Activated naive CD8-positive, alpha-beta T cell treated with anti-CD3 and anti-CD28 coated beads, Interleukin-2, amount 50 U/mL, for 16 hours (primary cell): ENCODE results near the gene PLXNA4.

Experiments used
- DNase-seq: peaks from one replicate; pipeline ENCODE4 v3.0.0-alpha.2; 2020; ENCODE audit warnings: low read depth, low spot score

The PLXNA4 gene

DNA sequence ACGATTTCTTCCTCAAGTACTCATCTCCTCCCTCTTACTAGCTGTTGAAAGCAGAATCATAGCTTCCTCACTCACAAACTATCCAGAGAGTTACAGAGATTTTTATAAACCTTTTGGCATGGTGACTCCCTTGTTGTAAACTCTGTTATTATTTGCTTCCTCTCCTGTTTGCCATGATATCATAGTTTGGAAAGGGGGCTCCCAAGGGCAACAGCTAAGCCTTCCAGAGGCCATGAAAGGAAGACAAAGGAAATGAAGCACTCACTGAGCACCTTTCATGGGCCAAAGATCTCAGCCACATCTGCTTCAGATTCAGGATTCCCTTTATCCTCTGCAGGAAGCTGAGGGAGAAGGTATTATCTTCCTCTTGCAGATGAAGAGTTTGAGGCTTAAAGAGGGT lies 484.6 kb downstream of the PLXNA4 start:
- DNase-seq: no peak

DNA sequence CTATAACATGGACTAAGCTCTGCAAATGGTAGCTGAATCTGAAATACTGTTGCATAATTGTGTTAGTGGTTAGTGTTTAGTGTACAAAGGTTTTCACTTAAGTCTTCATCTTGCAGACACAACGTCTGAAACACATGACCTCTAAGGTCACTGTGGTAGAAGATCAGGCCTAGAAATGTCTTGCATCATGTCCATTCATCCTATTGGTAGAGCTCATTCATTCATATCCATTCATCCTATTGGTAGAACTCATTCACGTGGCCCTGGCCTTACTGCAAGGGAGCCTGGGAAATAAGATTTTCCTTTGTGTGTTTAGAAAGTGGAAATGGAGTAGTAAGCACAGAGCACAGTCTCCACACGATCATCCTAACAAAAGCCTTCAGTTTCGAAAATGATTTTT lies 485.8 kb downstream of the PLXNA4 start:
- no peak for DNase-seq

DNA sequence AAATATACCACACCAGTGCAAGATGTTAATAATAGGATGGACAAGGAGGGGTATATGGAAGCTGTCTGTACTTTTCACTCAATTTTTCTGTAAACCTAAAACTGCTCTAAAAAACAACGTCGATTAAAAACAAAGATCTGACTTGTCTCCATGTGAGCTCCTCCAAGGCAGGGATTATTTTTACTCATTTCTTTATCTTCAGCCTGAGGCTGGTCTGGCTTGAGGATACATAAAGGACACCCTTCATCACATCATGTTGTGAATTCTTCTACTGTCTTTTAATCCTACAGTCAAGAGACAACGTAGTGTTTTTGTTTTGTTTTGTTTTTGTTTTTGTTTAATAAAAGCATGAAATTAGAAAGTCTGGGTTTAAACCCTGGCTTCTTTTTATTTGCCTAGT lies 486.9 kb downstream of the PLXNA4 start:
- no peak for DNase-seq

DNA sequence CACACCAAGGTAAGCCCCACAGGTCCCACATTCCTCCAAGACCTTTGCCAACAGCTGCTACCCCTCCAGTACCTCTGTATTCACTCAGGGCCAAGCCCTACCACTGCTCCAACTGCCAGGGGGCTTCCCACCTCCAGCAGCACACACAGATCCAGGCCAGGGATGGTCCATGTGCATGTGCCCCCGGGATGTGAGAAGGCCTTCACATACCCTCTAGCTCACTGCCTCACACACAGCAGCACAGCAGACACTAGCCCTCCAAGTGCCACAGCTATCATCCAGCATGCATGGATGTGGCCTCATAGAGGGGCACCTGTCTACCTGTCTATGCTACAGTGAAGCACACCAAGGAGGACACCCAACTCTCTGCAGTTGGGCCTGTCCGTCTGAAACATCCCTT lies 488.8 kb downstream of the PLXNA4 start:
- no peak for DNase-seq

DNA sequence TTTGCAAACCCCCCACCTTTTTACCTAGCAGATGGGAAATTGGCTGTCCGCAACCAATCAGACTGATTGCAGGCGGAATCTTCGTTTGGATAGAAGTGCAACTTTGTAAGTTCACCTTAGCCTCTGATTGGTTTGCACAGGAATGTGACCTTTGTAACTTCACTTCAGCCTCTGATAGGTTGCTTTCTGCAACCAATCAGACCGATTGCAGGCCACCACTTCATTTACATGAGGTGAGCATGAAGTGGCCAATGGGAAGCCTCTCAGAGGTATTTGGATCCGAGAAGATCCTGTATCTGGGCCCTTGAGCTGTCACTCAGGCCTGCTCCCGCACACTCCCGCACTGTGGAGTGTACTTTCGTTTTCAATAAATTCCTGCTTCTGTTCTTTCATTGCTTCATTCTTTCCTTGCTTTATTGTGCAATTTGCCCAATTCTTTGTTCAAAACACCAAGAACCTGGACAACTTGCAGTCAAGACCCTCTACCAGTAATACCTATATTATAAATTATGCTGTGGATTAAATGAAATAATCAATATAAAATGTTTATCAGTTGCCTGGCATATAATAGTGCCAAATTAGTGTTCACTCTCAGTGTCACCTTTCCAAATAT lies 491.4 kb downstream of the PLXNA4 start:
- no peak for DNase-seq

DNA sequence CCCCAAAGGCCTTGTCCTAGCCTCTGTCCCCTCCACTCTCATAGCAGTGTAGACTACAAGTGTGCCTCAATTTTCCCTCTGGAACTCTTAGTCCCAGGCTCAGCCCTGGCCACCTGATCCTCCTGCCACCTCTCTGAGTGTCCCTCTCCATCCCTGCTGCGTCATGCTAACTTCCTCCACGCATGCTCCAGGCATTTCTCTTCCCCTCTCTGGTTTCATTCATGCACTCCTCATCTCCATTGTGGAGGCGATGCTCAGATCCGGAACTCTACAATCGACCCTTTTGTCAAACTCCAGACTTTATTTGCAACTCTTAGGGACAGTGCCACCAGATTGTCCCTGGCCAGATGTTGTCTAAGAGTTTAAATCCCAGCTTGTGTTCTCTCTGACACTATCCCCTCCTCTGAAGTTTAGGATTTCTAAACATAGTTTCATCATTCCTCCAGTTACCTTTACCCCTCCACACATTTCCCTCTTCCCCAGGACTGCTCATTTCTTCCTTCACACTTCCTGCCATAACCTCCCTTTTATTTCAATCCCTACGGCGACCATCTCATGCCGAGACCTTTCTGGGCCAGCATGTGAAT lies 492.6 kb downstream of the PLXNA4 start:
- DNase-seq: no peak

DNA sequence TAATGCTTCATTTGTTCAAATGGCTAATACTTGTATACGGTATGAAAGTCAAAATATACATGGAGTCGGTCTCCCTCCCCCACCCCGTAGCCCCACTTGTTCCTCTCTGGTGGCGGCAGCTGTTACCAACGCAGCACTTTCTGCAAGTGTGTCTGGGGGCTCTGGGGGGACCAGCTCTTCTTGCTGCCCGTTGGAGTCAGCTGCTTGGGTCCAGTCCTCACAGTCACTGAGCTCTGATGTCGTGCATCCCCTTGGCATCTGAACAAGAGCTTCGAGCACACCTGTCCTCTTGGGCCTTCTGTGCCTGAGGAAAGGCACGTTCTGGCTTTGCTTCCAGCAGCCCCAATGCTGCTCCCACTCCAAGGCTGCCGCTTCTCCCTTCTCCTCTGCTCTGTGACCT lies 493.1 kb downstream of the PLXNA4 start:
- no peak for DNase-seq

DNA sequence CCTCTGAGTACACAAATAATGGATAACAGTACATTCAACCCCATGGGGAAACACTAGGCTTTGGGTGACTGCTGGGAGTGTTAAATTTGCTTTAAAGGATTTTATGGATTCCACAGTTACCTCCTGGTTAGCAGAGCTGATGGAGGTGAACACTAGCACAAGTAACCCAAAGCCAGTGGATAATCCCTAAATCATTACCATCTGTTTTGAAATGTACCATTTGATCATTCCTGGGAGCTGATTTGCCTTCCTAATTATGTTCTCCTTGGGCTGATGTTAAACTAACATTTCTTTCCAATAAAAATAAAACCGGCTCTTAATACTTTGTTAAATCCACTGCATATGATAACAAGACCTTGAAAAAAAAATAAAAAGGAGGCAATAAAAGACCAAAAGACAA lies 493.9 kb downstream of the PLXNA4 start:
- no peak for DNase-seq

DNA sequence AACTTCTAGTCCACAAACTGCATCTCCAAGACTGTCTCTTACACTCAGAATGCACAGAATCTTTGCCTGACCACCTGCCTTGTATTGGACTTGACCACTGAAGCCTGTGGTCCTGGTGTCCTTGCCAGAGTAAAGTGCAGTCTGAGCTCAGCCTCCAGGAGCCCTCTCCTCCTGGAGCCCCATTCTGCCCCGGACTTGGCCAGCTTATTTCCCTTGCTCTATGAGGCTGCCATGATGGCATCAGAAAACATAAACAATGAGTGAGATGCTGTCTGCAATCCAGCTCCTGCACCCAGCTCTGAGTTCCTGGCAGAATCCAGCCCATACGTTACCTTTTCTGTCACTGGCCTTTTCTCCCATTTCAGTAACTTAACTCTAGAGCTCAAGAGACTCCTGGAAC lies 494.6 kb downstream of the PLXNA4 start:
- DNase-seq: no peak

DNA sequence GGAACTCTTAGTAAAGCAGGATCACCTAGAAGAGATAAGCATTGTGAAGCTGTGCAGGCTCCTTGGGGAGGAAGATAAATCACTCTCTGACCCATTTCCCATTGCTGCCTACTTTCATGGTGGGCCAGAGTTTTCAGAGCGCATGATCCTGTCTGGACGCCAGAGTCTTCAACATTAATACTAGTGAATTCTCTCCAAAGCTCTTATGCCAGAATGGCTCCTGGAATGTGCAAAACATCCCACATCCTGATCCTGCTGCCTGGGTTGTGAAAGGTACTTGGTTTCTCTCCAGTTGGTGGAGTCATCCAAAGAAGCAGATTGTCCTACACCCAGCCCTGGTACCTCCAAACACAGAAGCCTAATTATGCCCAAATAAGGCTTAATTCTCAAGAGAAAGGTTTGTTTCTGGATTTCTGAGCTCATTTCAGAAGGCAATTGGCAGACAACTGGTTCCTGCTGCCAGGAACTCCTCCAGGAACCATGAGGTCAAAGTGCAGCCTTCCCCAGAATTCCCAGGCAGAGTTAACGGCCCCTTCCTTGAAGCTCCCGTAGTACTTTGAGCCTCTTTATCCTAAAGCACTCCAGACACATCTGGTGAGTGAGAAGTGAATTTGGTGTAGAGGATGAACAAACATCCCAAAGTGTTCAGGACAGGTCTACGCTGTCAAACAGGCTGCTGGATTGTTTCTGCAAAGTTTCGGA lies 495.2 kb downstream of the PLXNA4 start:
- no peak for DNase-seq

DNA sequence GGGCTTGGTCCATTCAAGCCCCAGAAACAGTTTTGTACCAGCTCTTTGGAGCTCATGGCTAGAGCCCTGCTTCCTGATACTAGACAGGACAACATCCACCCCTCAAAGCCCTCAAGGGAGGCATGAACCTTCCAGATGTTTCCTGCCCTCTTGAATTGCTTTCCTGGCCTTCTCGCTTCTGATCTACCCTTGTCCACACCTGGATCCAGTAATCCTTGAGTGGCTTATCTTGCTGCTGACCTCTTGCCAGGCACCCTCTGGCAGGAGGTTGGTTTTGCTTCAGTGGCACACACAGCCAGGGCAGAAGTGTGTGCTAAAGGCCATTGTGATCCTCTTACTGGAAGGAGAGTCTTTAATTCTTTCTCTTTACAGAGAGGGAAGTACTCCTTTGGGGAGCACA lies 495.8 kb downstream of the PLXNA4 start:
- no peak for DNase-seq

DNA sequence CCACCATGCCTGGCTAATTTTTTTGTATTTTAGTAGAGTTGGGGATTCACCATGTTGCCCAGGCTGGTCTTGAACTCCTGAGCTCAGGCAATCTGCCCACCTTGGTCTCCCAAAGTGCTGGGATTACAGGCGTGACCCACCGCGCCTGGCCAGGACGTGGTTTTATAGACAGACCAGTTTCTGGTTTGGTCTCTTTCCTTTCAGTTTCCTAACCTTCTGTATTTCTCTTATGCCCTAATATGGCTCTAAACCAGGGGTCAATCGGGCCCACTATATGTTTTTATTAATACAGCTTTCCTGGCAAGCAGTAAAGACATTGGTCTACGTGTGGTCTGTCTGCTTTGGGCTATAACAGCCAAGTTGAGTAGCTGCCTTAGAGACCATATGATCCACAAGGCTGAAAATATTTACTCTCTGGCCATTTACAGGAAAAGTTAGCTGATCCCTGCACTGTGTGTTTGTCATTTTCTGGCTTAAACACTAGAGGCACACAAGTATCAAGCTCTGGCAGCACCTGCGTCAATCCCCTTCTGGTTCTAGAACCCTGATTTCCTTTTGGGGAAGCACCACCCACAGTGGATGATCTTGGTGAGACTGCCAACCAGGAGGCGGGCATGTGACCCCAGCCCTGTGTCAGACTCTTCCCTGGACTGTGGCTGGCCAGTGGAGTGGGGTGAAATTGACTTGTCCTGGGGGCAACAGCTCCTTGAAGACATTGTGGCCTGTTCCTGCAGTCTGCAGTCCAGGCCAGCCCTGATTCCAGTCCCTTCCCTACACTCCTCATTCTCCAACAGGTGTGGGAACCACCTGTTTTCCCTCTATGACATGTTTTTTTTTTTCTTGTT lies 497.2 kb downstream of the PLXNA4 start:
- no peak for DNase-seq

DNA sequence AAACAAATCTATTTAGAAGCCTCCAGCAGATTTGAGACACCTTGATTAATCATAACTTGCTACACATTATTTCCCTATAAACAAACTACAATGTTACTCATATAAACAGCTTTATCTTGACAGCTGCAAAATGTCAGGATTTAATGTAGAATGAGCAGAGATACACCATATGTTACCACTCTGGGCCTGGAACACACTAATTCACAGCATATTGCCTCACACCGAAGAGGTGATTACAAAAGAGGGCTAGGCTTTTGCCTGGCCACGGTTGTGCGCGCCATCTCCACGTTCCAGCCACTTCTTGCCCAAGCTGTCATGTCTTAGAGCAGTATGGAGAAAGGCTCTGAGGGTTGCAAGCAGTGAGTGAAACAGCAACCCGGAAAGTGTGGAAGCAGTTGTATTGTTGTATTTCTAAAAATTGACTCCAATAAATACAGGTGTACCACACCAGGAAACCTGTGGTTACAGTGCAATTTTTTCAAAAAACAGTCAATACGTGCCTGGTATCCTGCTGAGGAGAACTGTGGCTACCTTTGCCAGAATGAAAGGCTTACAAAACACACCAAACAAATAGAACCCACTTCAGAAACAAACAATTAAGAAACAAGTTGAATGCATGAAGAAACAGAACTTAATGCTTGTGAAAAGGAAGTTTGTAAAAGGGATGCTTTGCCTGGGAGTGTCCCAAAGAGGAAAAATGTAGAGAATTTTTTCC lies 498.1 kb downstream of the PLXNA4 start:
- DNase-seq: no peak

DNA sequence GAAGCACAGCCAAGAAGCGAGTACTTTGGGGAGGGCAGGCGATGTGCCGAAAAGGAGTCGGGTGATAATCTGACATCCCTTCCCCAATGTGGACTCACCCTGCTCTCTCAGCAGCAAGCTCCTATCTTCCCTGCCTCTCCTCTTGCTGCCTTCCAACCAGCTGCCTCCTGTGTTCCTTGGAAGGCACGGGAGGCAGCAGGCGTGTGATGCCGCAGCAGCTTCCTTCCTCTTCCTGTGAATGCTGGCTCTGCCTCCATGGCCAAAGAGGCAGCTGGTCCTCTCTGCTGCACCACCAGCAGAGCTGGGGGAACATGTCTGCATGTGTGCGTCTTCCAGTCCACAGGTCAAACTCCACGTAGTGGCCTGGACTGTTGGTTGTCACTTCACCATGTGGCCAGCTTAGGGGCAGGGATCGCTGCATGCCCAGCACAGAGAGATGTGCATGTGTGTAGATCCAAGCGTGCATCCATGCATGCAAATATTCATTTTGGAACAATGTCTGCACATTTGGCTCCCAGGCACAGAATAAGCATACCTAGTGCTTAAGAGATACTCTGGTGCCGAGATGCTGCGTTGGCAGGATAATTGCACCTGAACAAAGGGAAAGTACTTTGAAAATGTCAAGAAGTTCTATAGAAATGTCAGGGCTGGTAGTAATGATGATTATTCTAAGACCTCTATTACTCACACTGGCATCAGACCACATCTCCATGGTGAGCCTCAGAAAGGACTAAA lies 499.8 kb downstream of the PLXNA4 start:
- DNase-seq: no peak

DNA sequence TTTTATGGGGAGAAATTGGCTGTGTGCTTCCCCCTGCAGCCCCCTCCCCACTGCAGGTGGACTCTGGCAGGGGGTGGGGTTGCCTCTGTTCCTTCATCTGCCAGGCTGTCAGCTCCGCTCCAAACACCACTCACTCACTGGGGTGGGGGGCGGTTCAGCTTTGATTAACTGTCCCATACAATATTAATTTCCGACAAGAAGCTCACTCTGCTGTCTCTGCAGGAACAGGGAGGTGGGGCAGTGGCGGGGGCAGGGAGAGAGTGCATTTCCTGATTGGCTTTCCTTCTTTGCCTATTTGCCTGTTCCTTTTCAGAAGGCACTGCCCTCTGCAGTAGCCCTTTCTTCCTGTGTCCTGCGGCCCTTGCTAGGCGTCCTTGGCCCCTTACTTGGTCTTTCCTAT lies 500.8 kb downstream of the PLXNA4 start:
- no peak for DNase-seq

DNA sequence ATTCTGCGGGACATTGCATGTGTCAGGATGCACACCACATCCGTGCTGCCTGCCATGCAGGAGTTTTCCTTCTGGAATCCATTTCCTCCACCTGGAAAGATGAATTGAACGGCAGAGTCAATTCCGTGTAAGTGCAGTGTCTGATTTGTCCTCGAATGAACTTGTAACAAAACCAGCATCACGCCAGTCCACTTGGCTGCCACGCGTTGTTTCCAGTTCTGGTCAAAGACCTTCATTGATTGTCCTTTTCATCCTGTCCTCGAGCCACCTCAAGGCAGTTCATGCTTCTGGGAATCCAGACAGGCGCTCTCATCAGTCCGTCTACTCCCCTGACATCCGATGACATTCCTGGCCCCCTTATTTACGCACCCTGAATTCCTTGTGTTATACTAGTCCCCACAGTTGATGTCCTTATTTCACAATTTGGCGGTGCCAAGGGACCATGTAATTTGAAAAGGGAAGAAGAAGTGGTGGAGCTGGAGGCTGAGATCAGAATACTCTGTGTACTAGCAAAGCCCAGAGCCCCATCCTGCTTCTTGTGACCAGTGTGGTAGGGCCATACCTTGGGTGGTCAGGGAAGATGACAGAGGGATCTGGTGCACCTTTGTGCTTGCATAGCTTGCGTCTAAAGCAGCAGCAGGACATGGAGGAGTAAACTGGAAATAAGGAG lies 502.2 kb downstream of the PLXNA4 start:
- no peak for DNase-seq
